ENCODE results near the gene KCND2.

DNA sequence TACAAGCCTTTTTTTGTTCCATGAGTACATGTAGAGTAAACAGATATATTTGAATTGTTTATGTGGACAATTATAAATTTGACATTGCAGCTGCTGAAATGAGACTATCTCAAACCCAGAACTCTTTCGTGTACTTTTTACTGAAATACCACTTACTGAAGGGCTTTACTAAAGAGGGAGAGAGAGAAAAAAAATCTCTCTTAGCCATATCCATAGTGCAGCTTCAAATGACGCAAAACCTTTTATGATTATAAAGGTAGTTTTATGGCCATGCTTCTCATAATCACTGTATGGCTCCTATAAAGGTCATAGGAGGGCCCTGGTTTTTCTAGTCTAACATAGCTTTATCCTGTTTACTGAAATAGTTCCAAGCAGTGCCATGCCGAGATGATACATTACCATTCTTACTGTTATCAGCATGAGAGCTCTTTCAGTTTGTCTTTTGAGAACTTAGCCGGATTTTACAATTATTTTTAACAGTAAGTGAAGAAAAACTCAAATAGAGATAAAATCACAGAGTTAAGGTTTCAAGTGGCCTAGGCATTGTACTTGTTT lies 35.1 kb downstream of the KCND2 start:
- TF ChIP-seq, protein P1, sequence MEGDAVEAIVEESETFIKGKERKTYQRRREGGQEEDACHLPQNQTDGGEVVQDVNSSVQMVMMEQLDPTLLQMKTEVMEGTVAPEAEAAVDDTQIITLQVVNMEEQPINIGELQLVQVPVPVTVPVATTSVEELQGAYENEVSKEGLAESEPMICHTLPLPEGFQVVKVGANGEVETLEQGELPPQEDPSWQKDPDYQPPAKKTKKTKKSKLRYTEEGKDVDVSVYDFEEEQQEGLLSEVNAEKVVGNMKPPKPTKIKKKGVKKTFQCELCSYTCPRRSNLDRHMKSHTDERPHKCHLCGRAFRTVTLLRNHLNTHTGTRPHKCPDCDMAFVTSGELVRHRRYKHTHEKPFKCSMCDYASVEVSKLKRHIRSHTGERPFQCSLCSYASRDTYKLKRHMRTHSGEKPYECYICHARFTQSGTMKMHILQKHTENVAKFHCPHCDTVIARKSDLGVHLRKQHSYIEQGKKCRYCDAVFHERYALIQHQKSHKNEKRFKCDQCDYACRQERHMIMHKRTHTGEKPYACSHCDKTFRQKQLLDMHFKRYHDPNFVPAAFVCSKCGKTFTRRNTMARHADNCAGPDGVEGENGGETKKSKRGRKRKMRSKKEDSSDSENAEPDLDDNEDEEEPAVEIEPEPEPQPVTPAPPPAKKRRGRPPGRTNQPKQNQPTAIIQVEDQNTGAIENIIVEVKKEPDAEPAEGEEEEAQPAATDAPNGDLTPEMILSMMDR (conservative IDR thresholded peaks at IDR 0.05): no peak
- TF ChIP-seq ZFX (IDR thresholded peaks at IDR 0.05): no peak

All from C4-2B (cell line).